ENCODE results near the gene VPS52.

The VPS52 gene

DNA sequence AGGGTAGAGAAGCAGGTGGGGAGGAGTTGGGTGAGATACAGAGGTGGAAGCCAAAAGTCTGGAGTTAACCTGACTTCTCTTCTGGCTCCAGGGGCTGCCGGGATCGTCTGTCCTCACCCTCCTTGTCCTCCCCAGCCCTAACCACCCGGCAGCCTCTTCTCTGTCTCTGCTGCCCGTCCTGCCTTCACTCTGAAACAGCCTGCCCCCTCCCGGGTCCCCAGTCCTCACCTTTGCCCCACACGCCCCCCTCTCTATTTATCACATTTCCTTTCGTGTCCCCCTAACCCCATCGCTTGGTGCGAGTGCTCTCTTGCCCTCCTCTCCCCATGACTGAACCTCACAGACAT is 57.7 kb downstream of the VPS52 start:
- TF ChIP-seq ARNTL (CRISPR knock-in tag; IDR thresholded peaks at IDR 0.05; ENCODE audit: borderline replicate concordance, low read depth) (no peak), ZNF70 (CRISPR knock-in tag; IDR thresholded peaks at IDR 0.05) (no peak), ZNF8 (CRISPR knock-in tag; IDR thresholded peaks at IDR 0.05) (no peak), PPARA (CRISPR knock-in tag; IDR thresholded peaks at IDR 0.05; ENCODE audit: borderline replicate concordance) (no peak), TCF4 (CRISPR knock-in tag; IDR thresholded peaks at IDR 0.05; ENCODE audit: borderline replicate concordance) (no peak), RARB (CRISPR knock-in tag; IDR thresholded peaks at IDR 0.05) (no peak), GLIS3 (CRISPR knock-in tag; IDR thresholded peaks at IDR 0.05) (no peak), BACH2 (CRISPR knock-in tag; IDR thresholded peaks at IDR 0.05; ENCODE audit: borderline replicate concordance) (no peak), TOX (CRISPR knock-in tag; IDR thresholded peaks at IDR 0.05; ENCODE audit: borderline replicate concordance) (no peak), ZFP30 (CRISPR knock-in tag; IDR thresholded peaks at IDR 0.05) (no peak), OSR1 (CRISPR knock-in tag; IDR thresholded peaks at IDR 0.05) (no peak), CSDC2 (CRISPR knock-in tag; IDR thresholded peaks at IDR 0.05) (no peak), ESRRG (CRISPR knock-in tag; IDR thresholded peaks at IDR 0.05) (no peak), ZFP3 (CRISPR knock-in tag; IDR thresholded peaks at IDR 0.05) (no peak), SNAI2 (CRISPR knock-in tag; IDR thresholded peaks at IDR 0.05) (no peak)
- TF ChIP-seq, protein P1, sequence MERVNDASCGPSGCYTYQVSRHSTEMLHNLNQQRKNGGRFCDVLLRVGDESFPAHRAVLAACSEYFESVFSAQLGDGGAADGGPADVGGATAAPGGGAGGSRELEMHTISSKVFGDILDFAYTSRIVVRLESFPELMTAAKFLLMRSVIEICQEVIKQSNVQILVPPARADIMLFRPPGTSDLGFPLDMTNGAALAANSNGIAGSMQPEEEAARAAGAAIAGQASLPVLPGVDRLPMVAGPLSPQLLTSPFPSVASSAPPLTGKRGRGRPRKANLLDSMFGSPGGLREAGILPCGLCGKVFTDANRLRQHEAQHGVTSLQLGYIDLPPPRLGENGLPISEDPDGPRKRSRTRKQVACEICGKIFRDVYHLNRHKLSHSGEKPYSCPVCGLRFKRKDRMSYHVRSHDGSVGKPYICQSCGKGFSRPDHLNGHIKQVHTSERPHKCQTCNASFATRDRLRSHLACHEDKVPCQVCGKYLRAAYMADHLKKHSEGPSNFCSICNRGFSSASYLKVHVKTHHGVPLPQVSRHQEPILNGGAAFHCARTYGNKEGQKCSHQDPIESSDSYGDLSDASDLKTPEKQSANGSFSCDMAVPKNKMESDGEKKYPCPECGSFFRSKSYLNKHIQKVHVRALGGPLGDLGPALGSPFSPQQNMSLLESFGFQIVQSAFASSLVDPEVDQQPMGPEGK (CRISPR knock-in tag; IDR thresholded peaks at IDR 0.05; ENCODE audit: borderline replicate concordance) = no peak
- TF ChIP-seq, protein P2, sequence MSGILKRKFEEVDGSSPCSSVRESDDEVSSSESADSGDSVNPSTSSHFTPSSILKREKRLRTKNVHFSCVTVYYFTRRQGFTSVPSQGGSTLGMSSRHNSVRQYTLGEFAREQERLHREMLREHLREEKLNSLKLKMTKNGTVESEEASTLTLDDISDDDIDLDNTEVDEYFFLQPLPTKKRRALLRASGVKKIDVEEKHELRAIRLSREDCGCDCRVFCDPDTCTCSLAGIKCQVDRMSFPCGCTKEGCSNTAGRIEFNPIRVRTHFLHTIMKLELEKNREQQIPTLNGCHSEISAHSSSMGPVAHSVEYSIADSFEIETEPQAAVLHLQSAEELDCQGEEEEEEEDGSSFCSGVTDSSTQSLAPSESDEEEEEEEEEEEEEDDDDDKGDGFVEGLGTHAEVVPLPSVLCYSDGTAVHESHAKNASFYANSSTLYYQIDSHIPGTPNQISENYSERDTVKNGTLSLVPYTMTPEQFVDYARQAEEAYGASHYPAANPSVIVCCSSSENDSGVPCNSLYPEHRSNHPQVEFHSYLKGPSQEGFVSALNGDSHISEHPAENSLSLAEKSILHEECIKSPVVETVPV (CRISPR knock-in tag; IDR thresholded peaks at IDR 0.05) = no peak
- TF ChIP-seq, protein P3, sequence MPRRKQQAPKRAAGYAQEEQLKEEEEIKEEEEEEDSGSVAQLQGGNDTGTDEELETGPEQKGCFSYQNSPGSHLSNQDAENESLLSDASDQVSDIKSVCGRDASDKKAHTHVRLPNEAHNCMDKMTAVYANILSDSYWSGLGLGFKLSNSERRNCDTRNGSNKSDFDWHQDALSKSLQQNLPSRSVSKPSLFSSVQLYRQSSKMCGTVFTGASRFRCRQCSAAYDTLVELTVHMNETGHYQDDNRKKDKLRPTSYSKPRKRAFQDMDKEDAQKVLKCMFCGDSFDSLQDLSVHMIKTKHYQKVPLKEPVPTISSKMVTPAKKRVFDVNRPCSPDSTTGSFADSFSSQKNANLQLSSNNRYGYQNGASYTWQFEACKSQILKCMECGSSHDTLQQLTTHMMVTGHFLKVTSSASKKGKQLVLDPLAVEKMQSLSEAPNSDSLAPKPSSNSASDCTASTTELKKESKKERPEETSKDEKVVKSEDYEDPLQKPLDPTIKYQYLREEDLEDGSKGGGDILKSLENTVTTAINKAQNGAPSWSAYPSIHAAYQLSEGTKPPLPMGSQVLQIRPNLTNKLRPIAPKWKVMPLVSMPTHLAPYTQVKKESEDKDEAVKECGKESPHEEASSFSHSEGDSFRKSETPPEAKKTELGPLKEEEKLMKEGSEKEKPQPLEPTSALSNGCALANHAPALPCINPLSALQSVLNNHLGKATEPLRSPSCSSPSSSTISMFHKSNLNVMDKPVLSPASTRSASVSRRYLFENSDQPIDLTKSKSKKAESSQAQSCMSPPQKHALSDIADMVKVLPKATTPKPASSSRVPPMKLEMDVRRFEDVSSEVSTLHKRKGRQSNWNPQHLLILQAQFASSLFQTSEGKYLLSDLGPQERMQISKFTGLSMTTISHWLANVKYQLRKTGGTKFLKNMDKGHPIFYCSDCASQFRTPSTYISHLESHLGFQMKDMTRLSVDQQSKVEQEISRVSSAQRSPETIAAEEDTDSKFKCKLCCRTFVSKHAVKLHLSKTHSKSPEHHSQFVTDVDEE (CRISPR knock-in tag; IDR thresholded peaks at IDR 0.05) = no peak
- TF ChIP-seq, protein P4, sequence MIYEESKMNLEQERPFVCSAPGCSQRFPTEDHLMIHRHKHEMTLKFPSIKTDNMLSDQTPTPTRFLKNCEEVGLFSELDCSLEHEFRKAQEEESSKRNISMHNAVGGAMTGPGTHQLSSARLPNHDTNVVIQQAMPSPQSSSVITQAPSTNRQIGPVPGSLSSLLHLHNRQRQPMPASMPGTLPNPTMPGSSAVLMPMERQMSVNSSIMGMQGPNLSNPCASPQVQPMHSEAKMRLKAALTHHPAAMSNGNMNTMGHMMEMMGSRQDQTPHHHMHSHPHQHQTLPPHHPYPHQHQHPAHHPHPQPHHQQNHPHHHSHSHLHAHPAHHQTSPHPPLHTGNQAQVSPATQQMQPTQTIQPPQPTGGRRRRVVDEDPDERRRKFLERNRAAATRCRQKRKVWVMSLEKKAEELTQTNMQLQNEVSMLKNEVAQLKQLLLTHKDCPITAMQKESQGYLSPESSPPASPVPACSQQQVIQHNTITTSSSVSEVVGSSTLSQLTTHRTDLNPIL (CRISPR knock-in tag; IDR thresholded peaks at IDR 0.05; ENCODE audit: low read depth) = no peak
- TF ChIP-seq, protein P5, sequence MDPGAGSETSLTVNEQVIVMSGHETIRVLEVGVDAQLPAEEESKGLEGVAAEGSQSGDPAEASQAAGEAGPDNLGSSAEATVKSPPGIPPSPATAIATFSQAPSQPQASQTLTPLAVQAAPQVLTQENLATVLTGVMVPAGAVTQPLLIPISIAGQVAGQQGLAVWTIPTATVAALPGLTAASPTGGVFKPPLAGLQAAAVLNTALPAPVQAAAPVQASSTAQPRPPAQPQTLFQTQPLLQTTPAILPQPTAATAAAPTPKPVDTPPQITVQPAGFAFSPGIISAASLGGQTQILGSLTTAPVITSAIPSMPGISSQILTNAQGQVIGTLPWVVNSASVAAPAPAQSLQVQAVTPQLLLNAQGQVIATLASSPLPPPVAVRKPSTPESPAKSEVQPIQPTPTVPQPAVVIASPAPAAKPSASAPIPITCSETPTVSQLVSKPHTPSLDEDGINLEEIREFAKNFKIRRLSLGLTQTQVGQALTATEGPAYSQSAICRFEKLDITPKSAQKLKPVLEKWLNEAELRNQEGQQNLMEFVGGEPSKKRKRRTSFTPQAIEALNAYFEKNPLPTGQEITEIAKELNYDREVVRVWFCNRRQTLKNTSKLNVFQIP (CRISPR knock-in tag; IDR thresholded peaks at IDR 0.05; ENCODE audit: borderline replicate concordance, low read depth) = no peak
- peak; percentile 24 for ATAC-seq

DNA sequence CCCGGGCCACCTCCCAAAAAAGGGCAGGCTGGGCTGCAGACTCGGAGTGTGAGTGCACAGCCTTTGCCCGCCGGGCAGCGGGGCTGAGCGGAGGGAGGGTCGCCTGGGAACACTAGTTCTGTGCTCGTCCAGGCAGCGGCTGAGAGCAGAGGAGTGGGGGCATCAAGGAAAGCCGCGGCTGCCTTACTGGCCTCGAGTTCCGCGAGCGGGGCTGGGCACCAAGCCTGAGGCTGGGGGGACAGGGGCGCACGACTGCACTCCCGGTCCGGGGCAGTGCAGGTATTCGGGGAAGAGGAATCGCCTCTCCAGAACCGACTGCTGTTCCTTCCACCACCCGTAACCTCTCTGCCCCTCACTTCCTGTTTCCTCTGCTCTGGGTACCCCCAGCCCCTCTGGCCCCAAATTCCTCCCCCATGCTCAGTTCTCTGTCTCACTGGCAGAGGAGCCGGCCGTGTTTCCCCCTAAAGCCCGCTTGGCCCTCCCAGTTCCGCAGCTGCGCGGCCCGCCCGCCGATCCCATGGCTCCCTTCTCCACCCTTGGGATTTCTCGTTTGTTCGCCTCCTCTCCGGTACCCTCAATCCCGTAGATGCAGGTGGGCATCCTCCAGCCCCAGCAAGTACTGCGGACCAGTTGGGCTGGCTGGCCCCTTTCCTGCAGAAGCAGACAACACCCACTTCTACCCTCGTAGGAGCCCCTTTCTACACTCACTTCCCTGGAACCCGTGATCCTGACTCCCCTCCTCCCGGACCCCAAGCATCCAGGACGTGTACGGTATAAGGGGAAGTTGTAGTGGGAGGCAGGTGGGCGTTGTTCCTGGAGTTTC is 58.3 kb downstream of the VPS52 start:
- TF ChIP-seq, protein P3 (CRISPR knock-in tag; IDR thresholded peaks at IDR 0.05) = no peak
- no peak; the same call in 1 of the 2 replicates for TF ChIP-seq ZC3H10 (CRISPR knock-in tag; IDR thresholded peaks at IDR 0.05)
- TF ChIP-seq ZNF70 (CRISPR knock-in tag; IDR thresholded peaks at IDR 0.05) = no peak
- TF ChIP-seq, protein P2 (CRISPR knock-in tag; IDR thresholded peaks at IDR 0.05) = no peak
- no peak for TF ChIP-seq BACH2 (CRISPR knock-in tag; IDR thresholded peaks at IDR 0.05; ENCODE audit: borderline replicate concordance)
- no peak for TF ChIP-seq ZFP3 (CRISPR knock-in tag; IDR thresholded peaks at IDR 0.05)
- TF ChIP-seq, protein P1 (CRISPR knock-in tag; IDR thresholded peaks at IDR 0.05; ENCODE audit: borderline replicate concordance) = peak; percentile 50; the same call in 1 of the 2 replicates
- TF ChIP-seq GLIS3 (CRISPR knock-in tag; IDR thresholded peaks at IDR 0.05) = peak; percentile 61; the same call in 1 of the 2 replicates
- peak; percentile 64 for ATAC-seq
